Measurements from ENCODE around the gene WDR91. TPM values are rescaled to one million over a fixed set of nuclear protein-coding genes. Genes with fewer than 3 reads are reported as not detected.
A peak's percentile ranks its signal among the peaks of the same experiment; 100 is the strongest.
"Not testable (repeated sequence)": the region's sequence is repeated elsewhere in the genome, so short reads cannot be mapped to it uniquely, and the experiment has no call there.

The WDR91 gene
- total RNA-seq, 2 experiments from 2014 or later = 12.9 to 13.1 TPM

- H3K4me1 Mint-ChIP-seq (ENCODE audit: low read depth) = peaks cover 5% of the 10 kb centered on the region
- no peaks in the 10 kb centered on the region for H3K9me3 Mint-ChIP-seq
- DNase-seq (no peak), ATAC-seq (no peak)
- TF ChIP-seq, protein P1, sequence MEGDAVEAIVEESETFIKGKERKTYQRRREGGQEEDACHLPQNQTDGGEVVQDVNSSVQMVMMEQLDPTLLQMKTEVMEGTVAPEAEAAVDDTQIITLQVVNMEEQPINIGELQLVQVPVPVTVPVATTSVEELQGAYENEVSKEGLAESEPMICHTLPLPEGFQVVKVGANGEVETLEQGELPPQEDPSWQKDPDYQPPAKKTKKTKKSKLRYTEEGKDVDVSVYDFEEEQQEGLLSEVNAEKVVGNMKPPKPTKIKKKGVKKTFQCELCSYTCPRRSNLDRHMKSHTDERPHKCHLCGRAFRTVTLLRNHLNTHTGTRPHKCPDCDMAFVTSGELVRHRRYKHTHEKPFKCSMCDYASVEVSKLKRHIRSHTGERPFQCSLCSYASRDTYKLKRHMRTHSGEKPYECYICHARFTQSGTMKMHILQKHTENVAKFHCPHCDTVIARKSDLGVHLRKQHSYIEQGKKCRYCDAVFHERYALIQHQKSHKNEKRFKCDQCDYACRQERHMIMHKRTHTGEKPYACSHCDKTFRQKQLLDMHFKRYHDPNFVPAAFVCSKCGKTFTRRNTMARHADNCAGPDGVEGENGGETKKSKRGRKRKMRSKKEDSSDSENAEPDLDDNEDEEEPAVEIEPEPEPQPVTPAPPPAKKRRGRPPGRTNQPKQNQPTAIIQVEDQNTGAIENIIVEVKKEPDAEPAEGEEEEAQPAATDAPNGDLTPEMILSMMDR (IDR thresholded peaks at IDR 0.05) = no peak
- POLR2A ChIA-PET = interaction anchor here (0.7 kb wide), 1 partner anchor 519 kb away, joined by 3 read pairs; no protein-coding TSS in a partner anchor
- intact Hi-C loops (cut with micrococcal nuclease) = no loop called here
- H3K4me3 Mint-ChIP-seq = no peak overlapping the region
- H3K27ac Mint-ChIP-seq = no peak overlapping the region
- H3K36me3 Mint-ChIP-seq (ENCODE audit: low read depth) = no peaks in the 10 kb centered on the region
- peaks cover 6% of the 10 kb centered on the region for H3K27me3 Mint-ChIP-seq
- CTCF ChIA-PET = interaction anchor here (0.6 to 1.9 kb wide), 3 partner anchors 9 to 68 kb away, joined by 3 to 6 read pairs (median 4); no protein-coding TSS in a partner anchor
Measured at GRCh38 chr7:135239263-135239662, 27.9 kb upstream of the WDR91 start.

DNA sequence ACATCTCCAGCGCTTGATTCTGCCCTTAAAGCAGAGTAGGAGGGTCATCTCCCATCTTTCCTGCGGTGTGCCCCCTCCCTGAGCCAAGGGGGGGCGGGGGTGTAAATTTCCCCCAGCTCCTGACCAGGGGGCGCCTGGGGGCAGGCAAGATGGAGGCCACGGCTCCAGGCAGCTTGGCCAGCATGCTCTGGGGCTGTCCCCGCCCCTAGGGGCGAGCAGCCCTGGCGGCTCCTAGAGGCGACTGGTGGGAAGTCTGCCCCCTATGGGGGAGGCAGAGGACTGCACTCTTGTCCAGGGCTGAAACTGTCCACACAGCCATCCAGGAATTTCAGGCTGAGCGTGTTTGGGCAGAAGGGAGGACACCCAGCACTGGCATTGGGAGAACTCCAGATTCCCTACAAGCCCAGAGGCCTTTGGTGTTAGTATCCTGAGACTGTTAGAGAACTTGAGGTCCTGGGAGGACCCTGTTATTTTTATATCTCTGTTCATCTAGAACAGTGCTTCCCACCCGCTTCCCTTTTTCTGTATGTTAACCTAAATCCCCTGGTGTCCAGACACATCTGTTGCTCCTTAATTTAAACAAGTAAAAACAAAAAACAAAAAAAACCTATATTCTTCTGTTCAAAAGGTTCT is 26.9 kb upstream of the WDR91 start:
- H3K27ac Mint-ChIP-seq = no peak overlapping the region
- ATAC-seq = peak; percentile 73

GRCh38 chr7:135236727-135237126 is 25.4 kb upstream of the WDR91 start:
- Mint-ChIP-seq H3K27me3 (peaks cover 3% of the 10 kb centered on the region), H3K36me3 (ENCODE audit: low read depth) (no peaks in the 10 kb centered on the region), H3K4me3 (no peak overlapping the region), H3K4me1 (ENCODE audit: low read depth) (peaks cover 5% of the 10 kb centered on the region), H3K27ac (no peak overlapping the region), H3K9me3 (no peaks in the 10 kb centered on the region)
- ChIA-PET POLR2A (no interaction called here), CTCF (interaction anchor here (1.2 kb wide), 1 partner anchor 143 kb away, joined by 3 read pairs; no protein-coding TSS in a partner anchor)
- TF ChIP-seq, protein P1 (IDR thresholded peaks at IDR 0.05) = no peak
- intact Hi-C loops (cut with micrococcal nuclease) = no loop called here
- no peak for ATAC-seq
- no peak for DNase-seq

More for the DNA sequence above, 26.9 kb upstream of the WDR91 start:
- intact Hi-C loops (cut with micrococcal nuclease) = no loop called here
- H3K4me3 Mint-ChIP-seq = no peak overlapping the region
- no peaks in the 10 kb centered on the region for H3K9me3 Mint-ChIP-seq
- TF ChIP-seq, protein P1 (IDR thresholded peaks at IDR 0.05) = peak; percentile 72
- peak; percentile 20 for DNase-seq
- peaks cover 6% of the 10 kb centered on the region for H3K27me3 Mint-ChIP-seq
- ChIA-PET CTCF (interaction anchor here (0.6 to 1.9 kb wide), 5 partner anchors 10 to 142 kb away, joined by 3 to 6 read pairs (median 3); no protein-coding TSS in a partner anchor), POLR2A (interaction anchor here (0.7 kb wide), 1 partner anchor 520 kb away, joined by 3 read pairs; no protein-coding TSS in a partner anchor)
- no peaks in the 10 kb centered on the region for H3K36me3 Mint-ChIP-seq (ENCODE audit: low read depth)
- peaks cover 5% of the 10 kb centered on the region for H3K4me1 Mint-ChIP-seq (ENCODE audit: low read depth)

GRCh38 chr7:135235841-135236240 is 24.5 kb upstream of the WDR91 start:
- no peak for ATAC-seq
- intact Hi-C loops (cut with micrococcal nuclease) = no loop called here
- ChIA-PET POLR2A (no interaction called here), CTCF (no interaction called here)
- Mint-ChIP-seq H3K4me3 (no peak overlapping the region), H3K4me1 (ENCODE audit: low read depth) (peaks cover 5% of the 10 kb centered on the region), H3K27me3 (no peaks in the 10 kb centered on the region), H3K27ac (no peak overlapping the region), H3K36me3 (ENCODE audit: low read depth) (no peaks in the 10 kb centered on the region), H3K9me3 (no peaks in the 10 kb centered on the region)
- TF ChIP-seq, protein P1 (IDR thresholded peaks at IDR 0.05) = no peak
- DNase-seq = no peak

DNA sequence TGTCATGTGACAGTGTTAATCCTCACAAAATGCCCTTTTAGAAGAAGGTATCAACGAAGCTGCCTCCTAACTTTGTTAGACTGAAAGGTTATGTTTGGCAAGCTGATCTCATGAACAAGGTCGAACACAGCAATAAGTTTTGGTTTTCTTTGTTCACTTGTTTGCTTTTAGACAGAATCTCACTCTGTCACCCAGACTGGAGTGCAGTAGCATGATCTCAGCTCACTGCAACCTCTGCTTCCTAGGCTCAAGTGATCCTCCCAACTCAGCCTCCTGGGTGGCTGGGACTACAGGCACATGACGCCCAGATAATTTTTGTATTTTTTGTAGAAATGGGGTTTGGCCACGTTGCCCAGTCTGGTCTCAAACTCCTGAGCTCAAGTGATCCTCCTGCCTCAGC is 23.4 kb upstream of the WDR91 start:
- ChIA-PET CTCF (no interaction called here), POLR2A (no interaction called here)
- no peak overlapping the region for H3K27ac Mint-ChIP-seq
- no peak for ATAC-seq
- no peaks in the 10 kb centered on the region for H3K9me3 Mint-ChIP-seq
- TF ChIP-seq, protein P1 (IDR thresholded peaks at IDR 0.05) = no peak
- no peaks in the 10 kb centered on the region for H3K27me3 Mint-ChIP-seq
- DNase-seq = no peak
- intact Hi-C loops (cut with micrococcal nuclease) = no loop called here
- peaks cover 5% of the 10 kb centered on the region for H3K4me1 Mint-ChIP-seq (ENCODE audit: low read depth)
- H3K36me3 Mint-ChIP-seq (ENCODE audit: low read depth) = no peaks in the 10 kb centered on the region
- no peak overlapping the region for H3K4me3 Mint-ChIP-seq

DNA sequence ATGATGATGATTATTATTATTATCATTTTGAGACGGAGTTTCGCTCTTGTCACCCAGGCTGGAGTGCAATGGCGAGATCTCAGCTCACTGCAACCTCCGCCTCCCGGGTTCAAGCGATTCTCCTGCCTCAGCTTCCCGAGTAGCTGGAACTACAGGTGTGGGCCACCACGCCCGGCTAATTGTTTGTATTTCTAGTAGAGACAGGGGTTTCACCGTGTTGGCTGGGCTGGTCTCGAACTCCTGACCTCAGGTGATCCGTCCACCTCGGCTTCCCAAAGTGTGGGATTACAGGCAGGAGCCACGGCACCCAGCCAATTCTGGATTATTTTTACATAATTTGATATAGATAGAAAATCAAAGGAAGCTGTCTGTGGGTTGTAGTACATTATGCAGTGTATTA is 22.8 kb upstream of the WDR91 start:
- CTCF ChIA-PET; H3K36me3 Mint-ChIP-seq (ENCODE audit: low read depth); ATAC-seq; H3K9me3 Mint-ChIP-seq; intact Hi-C loops (cut with micrococcal nuclease); H3K27me3 Mint-ChIP-seq; H3K4me1 Mint-ChIP-seq (ENCODE audit: low read depth); POLR2A ChIA-PET; H3K4me3 Mint-ChIP-seq; DNase-seq; H3K27ac Mint-ChIP-seq: not testable (repeated sequence)

Data from activated CD8-positive, alpha-beta T cell treated with anti-CD3 and anti-CD28 coated beads for 36 hours (primary cell).